Lower leg skin (tissue), 4 donors: Measurements from ENCODE around the gene ZNF208. TPM values are rescaled to one million over a fixed set of nuclear protein-coding genes. Genes with fewer than 3 reads are reported as not detected.

ENCODE experiments used
- DNase-seq, 2 donors: peaks; one replicate each; pipeline ENCODE4 v3.0.0-alpha.2; 2019; ENCODE audit warnings: low spot score in 2 of 2
- H3K4me3 ChIP-seq: fragments of 200-600 bp; sonication (generic); 2 replicates; pipeline ENCODE4 v1.5.1; 2017; ENCODE audit warnings: mild to moderate bottlenecking, low read depth; ENCODE audit not compliant: poor library complexity, severe bottlenecking
- CTCF ChIP-seq, 3 donors: fragments of 450-650 bp; IDR thresholded peaks; one replicate each; pipeline ENCODE4 v1.5.1; 2016; ENCODE audit warnings: antibody characterized with exemption in 3 of 3, mild to moderate bottlenecking in 3 of 3, moderate library complexity in 2 of 3
- POLR2A ChIP-seq, 2 donors: fragments of 450-650 bp; IDR thresholded peaks; one replicate each; pipeline ENCODE4 v1.6.1; 2016 to 2017; ENCODE audit warnings: antibody characterized with exemption in 2 of 2, mild to moderate bottlenecking in 1 of 2, moderate library complexity in 1 of 2
- WGBS, 2 donors: methylation state at CpG; one replicate each; pipeline ENCODE4 v1.1.5; 2018; 5-methylcytosine and 5-hydroxymethylcytosine counted together
- intact Hi-C: fragments of 100-400 bp; cut with DNase I; formaldehyde crosslinking; loops from one replicate; pipeline ENCODE4 v1.15.0; 2023; ENCODE audit warnings: low total_unique reads
- total RNA-seq, 4 donors: library from RNA; depleted of rRNA; stranded (reverse); fragments of >200 nt; gene quantifications; one replicate each; pipeline ENCODE4 v1.1.0, GENCODE V29; 2016

The ZNF208 gene
- total RNA-seq, 4 donors from 2014 or later = 0.84 to 2.0 (median 0.88) TPM; not detected in 1

GRCh38 chr19:21940684-21941083 is 70.1 kb downstream of the ZNF208 start:
- no peak for DNase-seq
- H3K4me3 ChIP-seq = no peak overlapping the region
- WGBS, 2 donors = 77 to 80% methylated on average over 18 to 30 of the region's 30 CpGs
- TF ChIP-seq CTCF (IDR thresholded peaks at IDR 0.05) = no peak
- no peak for TF ChIP-seq POLR2A (IDR thresholded peaks at IDR 0.05)
- intact Hi-C loops = no loop called here

GRCh38 chr19:21934593-21934992 is 76.2 kb downstream of the ZNF208 start:
- DNase-seq = no peak
- TF ChIP-seq CTCF (IDR thresholded peaks at IDR 0.05) (no peak), POLR2A (IDR thresholded peaks at IDR 0.05) (no peak)
- intact Hi-C loops = no loop called here

GRCh38 chr19:21934131-21934530 is 76.6 kb downstream of the ZNF208 start:
- H3K4me3 ChIP-seq = no peak overlapping the region
- WGBS, 2 donors = 94 to 96% methylated on average over 5 of the region's 5 CpGs
- intact Hi-C loops = no loop called here
- DNase-seq = no peak
- no peak for TF ChIP-seq POLR2A (IDR thresholded peaks at IDR 0.05)

More at GRCh38 chr19:21934593-21934992, 76.2 kb downstream of the ZNF208 start:
- 60 to 69% methylated on average over 4 of the region's 4 CpGs for WGBS, 2 donors
- no peak overlapping the region for H3K4me3 ChIP-seq

- H3K4me3 ChIP-seq = no peak overlapping the region
- no peak for TF ChIP-seq CTCF (IDR thresholded peaks at IDR 0.05)
- TF ChIP-seq POLR2A (IDR thresholded peaks at IDR 0.05) = no peak
- 25% methylated on average over 2 of the region's 2 CpGs for WGBS, 2 donors
- intact Hi-C loops = no loop called here
- DNase-seq = no peak
Measured at GRCh38 chr19:21922276-21922675, 88.5 kb downstream of the ZNF208 start.

- TF ChIP-seq CTCF (IDR thresholded peaks at IDR 0.05) (no peak), POLR2A (IDR thresholded peaks at IDR 0.05) (no peak)
- H3K4me3 ChIP-seq = no peak overlapping the region
- WGBS, 2 donors = 71 to 92% methylated on average over 3 of the region's 3 CpGs
- intact Hi-C loops = no loop called here
- no peak for DNase-seq
Measured at GRCh38 chr19:21921691-21922180, 89.0 kb downstream of the ZNF208 start.

GRCh38 chr19:21915411-21915810 is 95.3 kb downstream of the ZNF208 start:
- intact Hi-C loops = no loop called here
- no peak for DNase-seq
- TF ChIP-seq POLR2A (IDR thresholded peaks at IDR 0.05) (no peak), CTCF (IDR thresholded peaks at IDR 0.05) (no peak)
- WGBS, 2 donors = 28 to 35% methylated on average over 3 of the region's 3 CpGs
- no peak overlapping the region for H3K4me3 ChIP-seq
